Activated naive CD4-positive, alpha-beta T cell treated with anti-CD3 and anti-CD28 coated beads for 36 hours (primary cell): ENCODE measurements around the gene BCAS4. TPM values are rescaled to one million over a fixed set of nuclear protein-coding genes. Genes with fewer than 3 reads are reported as not detected.

ENCODE experiments used
- CTCF ChIA-PET: fragments of 350-600 bp; sonication (Branson Sonifier 250); formaldehyde crosslinking; loops from one replicate; lab custom pipeline; 2021; ENCODE audit warnings: antibody characterized with exemption; lab: Charles Lee
- DNase-seq: peaks from one replicate; pipeline ENCODE4 v3.0.0-alpha.2; 2020
- H3K27ac Mint-ChIP-seq: one replicate; pipeline ENCODE4 v1.8.0; 2021; ENCODE audit warnings: mild to moderate bottlenecking, mixed read lengths
- H3K27me3 Mint-ChIP-seq: one replicate; pipeline ENCODE4 v1.8.0; 2021; ENCODE audit warnings: low read depth, mixed read lengths
- H3K36me3 Mint-ChIP-seq: one replicate; pipeline ENCODE4 v1.8.0; 2021; ENCODE audit warnings: low read depth, mixed read lengths
- H3K4me1 Mint-ChIP-seq: one replicate; pipeline ENCODE4 v1.8.0; 2021; ENCODE audit warnings: low read depth, mixed read lengths
- H3K4me3 Mint-ChIP-seq: one replicate; pipeline ENCODE4 v1.8.0; 2021; ENCODE audit warnings: mild to moderate bottlenecking, moderate library complexity, mixed read lengths
- H3K9me3 Mint-ChIP-seq: one replicate; pipeline ENCODE4 v1.8.0; 2021; ENCODE audit warnings: mixed read lengths
- intact Hi-C: fragments of 100-400 bp; cut with micrococcal nuclease; formaldehyde crosslinking; loops from one replicate; pipeline ENCODE4 v1.15.1; 2023
- total RNA-seq, 2 experiments: library from RNA; stranded (reverse); gene quantifications; one replicate each; pipeline ENCODE4 v1.2.3, GENCODE V29; 2021

BCAS4 gene
- total RNA-seq, 2 experiments from 2014 or later: 15.7 to 16.6 TPM

DNA sequence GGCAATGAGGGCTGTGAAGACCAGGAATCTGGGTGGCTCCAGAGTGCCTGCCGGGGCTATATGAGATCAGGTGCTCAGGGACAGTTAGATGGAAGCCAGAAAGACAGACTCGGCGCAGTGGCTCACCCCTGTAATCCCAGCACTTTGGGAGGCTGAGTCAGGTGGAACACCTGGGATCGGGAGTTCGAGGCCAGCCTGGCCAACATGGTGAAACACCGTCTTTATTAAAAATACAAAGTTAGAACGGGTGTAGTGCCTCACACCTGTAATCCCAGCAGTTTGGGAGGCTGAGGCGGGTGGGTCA is 43.4 kb downstream of the BCAS4 start:
- H3K36me3 Mint-ChIP-seq: no peaks in the 10 kb centered on the region
- no peak for DNase-seq
- no peaks in the 10 kb centered on the region for H3K27me3 Mint-ChIP-seq
- no peaks in the 10 kb centered on the region for H3K9me3 Mint-ChIP-seq
- no peaks in the 10 kb centered on the region for H3K4me1 Mint-ChIP-seq
- CTCF ChIA-PET: no interaction called here
- H3K27ac Mint-ChIP-seq: no peak overlapping the region
- H3K4me3 Mint-ChIP-seq: no peak overlapping the region
- intact Hi-C loops: no loop called here

DNA sequence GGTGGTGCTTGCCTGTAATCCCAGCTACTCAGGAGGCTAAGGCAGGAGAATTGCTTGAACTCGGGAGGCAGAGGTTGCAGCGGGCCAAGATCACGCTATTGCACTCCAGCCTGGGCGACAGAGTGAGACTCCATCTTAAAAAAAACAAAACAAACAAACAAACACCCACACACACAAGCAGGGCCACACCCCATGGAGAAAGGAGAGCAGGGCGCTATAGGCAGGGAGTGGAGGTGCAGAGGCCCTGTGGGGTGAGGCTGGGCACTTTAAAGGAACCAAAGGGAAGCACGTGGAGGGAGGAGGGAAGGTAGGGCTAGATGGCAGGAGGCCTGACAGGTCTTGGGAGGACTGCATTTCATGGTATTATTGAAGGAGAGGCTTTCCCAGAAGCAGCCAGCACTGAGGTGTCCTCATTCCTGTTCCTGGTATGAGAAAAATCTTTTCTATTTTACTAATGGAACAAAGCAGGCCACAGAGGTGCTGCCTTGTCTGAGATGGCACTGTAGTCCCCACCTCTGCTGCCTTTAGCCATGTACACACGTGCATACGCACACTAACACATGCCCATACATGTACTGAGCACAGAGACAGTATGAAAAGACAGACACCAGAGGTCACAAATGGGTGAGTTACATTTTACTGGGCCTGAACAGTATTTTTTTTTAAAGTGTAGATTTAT is 44.0 kb downstream of the BCAS4 start:
- H3K36me3 Mint-ChIP-seq: no peaks in the 10 kb centered on the region
- H3K9me3 Mint-ChIP-seq: no peaks in the 10 kb centered on the region
- DNase-seq: no peak
- no peak overlapping the region for H3K4me3 Mint-ChIP-seq
- H3K27ac Mint-ChIP-seq: no peak overlapping the region
- H3K27me3 Mint-ChIP-seq: no peaks in the 10 kb centered on the region
- CTCF ChIA-PET: interaction anchor here (0.7 kb wide), 1 partner anchor 117 kb away, joined by 3 read pairs; no protein-coding TSS in a partner anchor
- intact Hi-C loops: no loop called here
- H3K4me1 Mint-ChIP-seq: no peaks in the 10 kb centered on the region

DNA sequence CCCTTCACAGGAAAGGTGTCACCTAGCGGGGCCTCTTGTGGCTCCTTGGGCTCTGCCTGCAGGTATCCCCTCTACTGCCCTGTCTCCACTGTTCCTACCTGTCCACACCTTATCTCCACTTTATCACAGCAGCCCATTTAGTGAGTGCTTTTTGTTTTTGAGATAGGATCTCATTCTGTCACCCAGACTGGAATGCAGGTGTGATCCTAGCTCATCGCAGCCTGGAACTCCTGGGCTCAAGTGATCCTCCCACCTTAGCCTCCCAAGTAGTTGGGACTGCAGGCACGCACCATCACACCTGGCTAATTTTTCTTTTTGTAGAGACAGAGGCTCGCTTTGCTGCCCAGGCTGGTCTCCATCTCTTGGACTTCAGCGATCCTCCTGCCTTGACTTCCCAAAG is 48.0 kb downstream of the BCAS4 start:
- H3K9me3 Mint-ChIP-seq: no peaks in the 10 kb centered on the region
- no peak overlapping the region for H3K4me3 Mint-ChIP-seq
- H3K4me1 Mint-ChIP-seq: peaks cover 6% of the 10 kb centered on the region
- no peak for DNase-seq
- CTCF ChIA-PET: no interaction called here
- H3K27me3 Mint-ChIP-seq: no peaks in the 10 kb centered on the region
- intact Hi-C loops: no loop called here
- H3K36me3 Mint-ChIP-seq: no peaks in the 10 kb centered on the region
- H3K27ac Mint-ChIP-seq: no peak overlapping the region

DNA sequence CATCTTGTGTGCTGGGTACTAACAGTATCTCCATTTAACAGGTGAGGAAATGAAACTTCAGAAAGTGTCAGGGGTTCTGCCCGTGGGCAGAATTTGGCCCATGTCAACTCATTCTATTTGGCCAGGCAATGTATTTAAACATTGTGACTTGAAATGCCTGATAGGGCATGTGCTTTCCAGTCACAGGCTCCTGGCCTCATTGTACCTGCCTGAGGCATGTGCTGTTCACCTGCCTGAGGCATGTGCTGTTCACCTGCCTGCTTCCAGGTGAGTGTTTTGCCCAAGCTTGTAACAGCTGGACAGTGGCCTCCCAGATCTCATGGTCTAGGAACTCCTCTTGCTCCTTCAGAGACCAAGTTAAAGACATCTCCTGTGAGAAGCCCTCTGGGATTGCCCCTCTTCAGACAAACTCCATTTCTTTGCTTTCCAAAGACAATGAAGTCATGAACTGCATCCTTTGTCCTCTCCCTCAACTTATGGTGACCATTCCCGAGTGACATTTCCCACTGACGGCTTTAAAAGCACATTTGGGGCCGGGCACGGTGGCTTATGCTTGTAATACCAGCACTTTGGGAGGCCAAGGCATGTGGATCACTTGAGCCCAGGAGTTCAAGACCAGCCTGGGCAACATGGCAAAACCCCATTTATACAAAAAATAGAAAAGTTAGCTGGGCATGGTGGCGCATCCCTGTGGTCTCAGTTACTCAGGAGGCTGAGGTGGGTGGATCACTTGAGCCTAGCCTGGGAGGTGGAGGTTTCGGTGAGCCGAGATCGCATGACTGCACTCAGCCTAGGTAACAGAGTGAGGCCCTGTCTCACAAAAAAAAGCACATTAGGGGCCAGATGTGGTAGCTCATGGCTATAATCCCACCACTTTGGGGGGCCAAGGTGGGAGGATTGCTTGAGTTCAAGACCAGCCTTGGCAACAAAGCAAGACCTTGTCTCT is 48.7 kb downstream of the BCAS4 start:
- Mint-ChIP-seq H3K27ac (peak overlapping the region; percentile 46), H3K36me3 (no peaks in the 10 kb centered on the region), H3K4me3 (no peak overlapping the region), H3K4me1 (peaks cover 6% of the 10 kb centered on the region), H3K27me3 (no peaks in the 10 kb centered on the region), H3K9me3 (no peaks in the 10 kb centered on the region)
- intact Hi-C loops: no loop called here
- CTCF ChIA-PET: no interaction called here
- DNase-seq: no peak

DNA sequence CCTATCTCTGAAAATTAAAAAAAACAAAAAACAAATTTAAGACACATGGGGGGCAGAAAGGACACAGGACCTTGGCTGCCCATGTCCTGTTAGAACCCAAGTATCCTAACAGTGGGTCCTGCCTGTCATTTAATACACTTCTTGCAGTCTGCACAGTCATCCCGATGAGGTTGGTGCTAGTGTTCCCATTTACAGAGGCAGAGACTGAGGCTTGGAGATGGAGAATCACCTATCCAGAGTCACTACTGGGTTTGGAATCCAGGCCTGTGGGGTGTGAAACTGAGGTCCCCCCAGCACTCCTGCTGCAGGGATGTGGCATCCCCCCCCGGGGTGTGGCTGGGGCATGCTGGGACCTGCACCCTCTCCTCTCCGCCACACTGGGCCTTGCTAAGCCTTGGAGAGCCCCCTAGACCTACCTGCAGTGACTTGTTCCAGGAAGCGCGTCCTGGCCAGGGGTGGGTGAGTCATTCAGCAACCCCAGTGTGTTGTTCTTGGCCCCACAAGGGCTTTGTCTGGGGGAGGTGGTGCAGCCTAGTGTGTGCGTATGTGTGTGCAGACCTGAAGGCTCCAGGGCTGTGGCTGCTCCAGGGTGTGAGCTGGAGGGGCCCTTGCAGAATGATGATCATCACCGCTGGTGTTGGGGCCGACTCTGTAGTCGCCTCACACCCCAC is 49.7 kb downstream of the BCAS4 start:
- no peak overlapping the region for H3K4me3 Mint-ChIP-seq
- intact Hi-C loops: no loop called here

DNA sequence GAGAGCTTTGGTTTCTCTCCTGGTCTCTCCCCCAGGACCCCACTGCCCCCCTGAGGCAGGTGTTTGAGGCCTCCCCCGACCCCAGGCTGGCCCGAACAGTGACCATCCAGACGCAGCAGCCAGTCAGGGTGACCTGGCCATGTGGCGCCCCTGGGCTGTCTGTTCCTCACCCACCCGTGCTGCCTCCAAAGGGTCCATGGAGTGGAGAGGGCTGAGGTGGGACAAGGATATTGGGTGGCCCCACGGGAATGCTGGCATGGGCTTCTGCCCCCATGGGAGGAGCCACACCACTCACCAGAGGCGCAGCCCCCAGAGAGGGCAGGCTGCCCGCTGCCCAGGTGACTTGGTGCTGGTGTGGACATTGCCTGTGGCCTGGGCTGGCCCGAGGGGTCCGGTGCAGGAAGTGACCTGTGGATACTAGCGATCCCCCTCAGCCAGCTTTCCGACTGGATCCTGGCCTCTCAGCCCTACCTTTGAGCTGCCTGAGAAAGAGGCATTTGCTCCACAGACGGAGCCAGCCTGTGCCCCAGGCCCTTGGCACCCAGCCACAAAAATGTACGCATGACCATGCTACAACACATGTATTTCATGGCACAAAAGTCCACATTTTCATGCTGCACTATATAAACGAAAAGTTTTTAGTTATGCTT is 50.8 kb downstream of the BCAS4 start:
- Mint-ChIP-seq H3K9me3 (no peaks in the 10 kb centered on the region), H3K27ac (no peak overlapping the region), H3K4me1 (peaks cover 6% of the 10 kb centered on the region), H3K36me3 (no peaks in the 10 kb centered on the region), H3K4me3 (no peak overlapping the region), H3K27me3 (no peaks in the 10 kb centered on the region)
- intact Hi-C loops: no loop called here
- no peak for DNase-seq
- CTCF ChIA-PET: no interaction called here

More for the DNA sequence above, 49.7 kb downstream of the BCAS4 start:
- CTCF ChIA-PET: no interaction called here
- no peaks in the 10 kb centered on the region for H3K9me3 Mint-ChIP-seq
- H3K27me3 Mint-ChIP-seq: no peaks in the 10 kb centered on the region
- peak overlapping the region; percentile 46 for H3K27ac Mint-ChIP-seq
- DNase-seq: peak; percentile 57
- no peaks in the 10 kb centered on the region for H3K36me3 Mint-ChIP-seq
- peaks cover 6% of the 10 kb centered on the region for H3K4me1 Mint-ChIP-seq

DNA sequence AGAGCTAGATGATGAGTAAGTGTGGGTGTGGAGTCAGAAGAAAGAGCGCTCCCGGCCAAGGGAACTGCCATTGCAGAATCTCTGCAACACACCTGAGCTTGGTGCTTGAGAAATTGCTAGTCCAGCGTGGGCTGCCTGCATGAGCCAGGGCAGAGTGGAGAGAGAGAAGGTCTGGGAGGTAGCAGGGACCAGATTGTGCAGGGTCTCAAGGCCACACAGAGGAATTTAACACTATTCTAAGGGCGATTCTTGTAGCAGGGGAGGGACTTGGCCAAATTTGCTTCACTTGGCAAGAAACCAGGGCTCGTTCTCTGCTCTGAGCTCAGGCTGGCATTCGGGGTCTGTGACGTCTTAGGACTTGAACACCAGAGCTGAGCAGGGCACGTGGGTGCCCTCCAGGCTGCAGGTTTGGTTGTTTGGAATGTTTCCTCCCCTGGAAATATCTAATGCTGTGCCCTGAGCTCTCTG is 53.5 kb downstream of the BCAS4 start:
- Mint-ChIP-seq H3K9me3 (no peaks in the 10 kb centered on the region), H3K27ac (no peak overlapping the region), H3K36me3 (no peaks in the 10 kb centered on the region), H3K4me3 (no peak overlapping the region), H3K27me3 (no peaks in the 10 kb centered on the region), H3K4me1 (peaks cover 6% of the 10 kb centered on the region)
- DNase-seq: no peak
- intact Hi-C loops: no loop called here
- CTCF ChIA-PET: interaction anchor here (1.3 kb wide), 1 partner anchor 54 kb away, joined by 3 read pairs; the partner anchor contains the start of gene BCAS4

DNA sequence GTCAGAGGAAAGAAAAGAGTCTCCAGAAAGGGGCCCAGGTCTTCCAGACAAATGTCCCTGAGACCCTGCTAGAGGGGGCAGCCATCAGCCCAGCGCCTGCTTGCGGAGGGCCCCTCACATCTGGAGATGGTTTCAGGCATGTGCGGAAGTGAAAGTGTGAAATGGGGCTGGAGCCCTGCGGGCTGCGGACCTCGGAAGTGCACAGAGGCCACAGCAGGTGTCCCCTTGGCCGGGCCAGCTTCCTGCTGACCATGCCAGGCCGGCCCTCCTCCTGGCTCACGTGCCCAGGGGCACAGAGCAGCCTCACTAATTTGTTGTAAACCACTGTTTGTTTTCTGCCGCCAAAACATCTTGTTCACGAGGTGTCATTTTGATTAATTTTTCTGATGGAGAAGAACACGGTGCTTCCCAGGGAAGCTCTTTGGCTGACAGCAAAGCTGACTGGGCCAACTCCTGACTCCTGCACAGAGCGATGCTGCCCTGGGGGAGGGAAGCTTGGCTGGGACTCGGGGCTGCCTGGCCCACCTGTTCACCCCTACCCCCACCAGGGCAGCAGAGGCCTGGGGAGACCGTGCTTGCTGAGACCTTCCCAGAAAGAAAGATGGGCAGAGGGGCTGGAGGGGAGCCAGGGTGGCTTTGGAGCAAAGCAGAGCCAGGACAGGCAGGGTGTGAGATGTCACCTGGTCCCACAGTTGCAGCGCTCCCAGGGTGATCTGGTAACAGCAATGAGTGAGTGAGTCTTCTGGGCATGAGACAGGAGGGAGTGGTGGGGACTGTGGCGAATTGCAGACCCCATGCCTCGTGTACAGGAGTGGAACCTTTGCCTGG is 54.2 kb downstream of the BCAS4 start:
- CTCF ChIA-PET: interaction anchor here (1.3 kb wide), 1 partner anchor 55 kb away, joined by 3 read pairs; the partner anchor contains the start of gene BCAS4
- Mint-ChIP-seq H3K27me3 (no peaks in the 10 kb centered on the region), H3K9me3 (no peaks in the 10 kb centered on the region), H3K4me1 (peaks cover 6% of the 10 kb centered on the region), H3K4me3 (no peak overlapping the region), H3K27ac (no peak overlapping the region), H3K36me3 (no peaks in the 10 kb centered on the region)
- intact Hi-C loops: no loop called here
- no peak for DNase-seq

DNA sequence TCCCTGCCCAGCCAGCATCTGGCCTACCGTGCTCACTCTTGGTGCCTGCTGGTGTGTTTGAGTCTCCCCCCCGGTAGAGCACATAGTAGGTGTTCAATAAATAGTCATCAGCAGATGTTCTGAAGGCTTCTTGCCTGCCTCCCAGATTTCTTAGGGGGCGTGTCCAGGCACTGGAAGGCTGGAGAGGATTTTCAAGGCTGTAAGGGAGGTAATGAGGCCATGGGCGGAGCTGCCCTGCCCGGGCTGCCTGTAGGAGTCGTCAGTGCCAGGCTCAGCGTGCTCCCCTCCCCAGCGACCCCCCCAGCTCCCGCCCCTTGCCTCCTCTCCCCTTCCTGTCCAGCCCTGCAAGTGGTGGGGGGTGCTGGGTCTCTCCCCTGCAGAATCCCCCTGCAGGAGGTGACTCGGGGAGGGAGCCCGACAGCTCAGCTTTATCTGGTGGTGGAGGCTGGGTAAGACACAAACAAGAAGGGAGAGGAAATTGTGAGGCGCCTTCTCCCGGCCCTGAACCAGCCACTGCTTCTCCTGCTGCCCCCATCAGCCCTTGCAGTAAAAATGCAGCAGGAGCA is 55.9 kb downstream of the BCAS4 start:
- Mint-ChIP-seq H3K9me3 (no peaks in the 10 kb centered on the region), H3K27me3 (no peaks in the 10 kb centered on the region), H3K27ac (no peak overlapping the region), H3K4me1 (no peaks in the 10 kb centered on the region), H3K4me3 (no peak overlapping the region), H3K36me3 (no peaks in the 10 kb centered on the region)
- peak; percentile 7 for DNase-seq
- CTCF ChIA-PET: no interaction called here
- intact Hi-C loops: no loop called here

DNA sequence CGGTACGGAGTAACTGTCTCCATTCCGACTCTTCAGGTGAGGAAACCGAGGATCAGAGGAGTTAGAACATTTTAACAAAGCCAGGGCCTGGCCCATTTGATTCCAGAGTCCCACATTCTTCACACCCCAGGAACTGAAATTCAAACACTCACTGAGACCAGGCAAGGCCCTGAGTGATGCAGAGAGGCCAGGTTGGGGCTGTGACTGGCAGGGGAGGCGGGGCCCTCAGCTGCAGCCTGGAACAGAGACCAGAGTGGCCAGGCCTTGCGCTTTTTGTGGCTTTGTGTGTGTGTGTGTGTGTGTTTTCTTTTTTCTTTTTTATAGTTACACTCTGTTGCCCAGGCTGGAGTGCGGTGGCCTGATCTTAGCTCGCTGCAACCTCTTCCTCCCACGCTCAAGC is 57.2 kb downstream of the BCAS4 start:
- Mint-ChIP-seq H3K9me3 (no peaks in the 10 kb centered on the region), H3K27me3 (no peaks in the 10 kb centered on the region), H3K36me3 (no peaks in the 10 kb centered on the region), H3K27ac (no peak overlapping the region), H3K4me1 (no peaks in the 10 kb centered on the region), H3K4me3 (no peak overlapping the region)
- intact Hi-C loops: no loop called here
- no peak for DNase-seq
- CTCF ChIA-PET: no interaction called here

DNA sequence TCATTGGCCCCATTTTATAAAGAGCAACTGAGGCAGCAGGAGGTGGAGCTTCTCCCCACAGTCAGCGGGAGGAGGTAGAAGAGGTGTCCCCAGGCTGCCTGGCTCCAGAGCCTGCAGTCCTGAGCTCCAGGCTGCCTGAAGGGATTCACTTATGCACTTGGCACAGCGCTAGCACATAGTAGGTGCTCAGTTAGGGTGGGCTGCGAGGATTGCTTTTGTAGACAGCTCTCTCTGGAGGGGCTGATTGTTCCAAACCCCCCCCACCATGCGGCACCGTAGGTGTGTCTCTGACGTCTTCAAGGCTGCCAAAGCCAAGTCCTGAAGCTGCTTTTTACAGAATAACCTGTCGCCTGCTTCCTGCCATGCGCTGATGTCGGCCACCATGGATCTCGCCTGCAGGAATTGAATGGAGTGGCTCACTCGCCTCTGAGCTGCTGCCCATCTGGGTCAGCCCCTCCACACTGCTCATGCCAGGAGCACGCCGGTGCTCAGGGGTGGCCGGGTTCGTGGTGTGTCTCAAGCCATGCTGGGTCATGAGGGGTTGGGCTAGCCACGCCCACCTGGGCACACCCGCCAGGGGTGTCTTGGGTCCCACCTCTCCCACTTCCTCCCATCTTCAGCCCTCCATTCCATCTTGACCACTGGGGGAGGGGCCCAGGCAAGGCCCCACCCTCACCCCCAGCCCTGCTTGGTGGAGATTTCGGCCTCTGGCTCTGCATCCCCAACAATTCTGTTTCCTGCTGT is 59.8 kb downstream of the BCAS4 start:
- H3K4me3 Mint-ChIP-seq: no peak overlapping the region
- intact Hi-C loops: no loop called here
- DNase-seq: no peak
- no peaks in the 10 kb centered on the region for H3K36me3 Mint-ChIP-seq
- no peaks in the 10 kb centered on the region for H3K9me3 Mint-ChIP-seq
- CTCF ChIA-PET: no interaction called here
- no peak overlapping the region for H3K27ac Mint-ChIP-seq
- H3K27me3 Mint-ChIP-seq: no peaks in the 10 kb centered on the region
- no peaks in the 10 kb centered on the region for H3K4me1 Mint-ChIP-seq
